RWPE2 (cell line): ENCODE data around the gene GRIP1.

Experiments
- ATAC-seq: fragments of 200-7000 bp; cut with Tn5 transposase; 3 replicates; pipeline ENCODE4 v1.9.1; 2021; ENCODE audit warnings: low read depth
- DNase-seq: peaks from one replicate; pipeline ENCODE4 v3.0.0-alpha.2; 2020; ENCODE audit warnings: low spot score
- H3K27ac ChIP-seq: fragments of 450-650 bp; 2 replicates; pipeline ENCODE4 v1.5.1; 2017; ENCODE audit warnings: mild to moderate bottlenecking; ENCODE audit not compliant: poor library complexity, severe bottlenecking
- H3K27me3 ChIP-seq: fragments of 250-450 bp; sonication (Bioruptor Pico); 2 replicates; pipeline ENCODE4 v1.5.1; 2021; ENCODE audit warnings: mild to moderate bottlenecking, moderate library complexity; ENCODE audit not compliant: insufficient read depth, poor library complexity, severe bottlenecking
- H3K36me3 ChIP-seq: fragments of 250-450 bp; sonication (Bioruptor Pico); 2 replicates; pipeline ENCODE4 v1.5.1; 2020; ENCODE audit warnings: low read depth, mild to moderate bottlenecking, moderate library complexity
- H3K4me1 ChIP-seq: fragments of 250-450 bp; sonication (Bioruptor Pico); 2 replicates; pipeline ENCODE4 v1.5.1; 2021; ENCODE audit warnings: mild to moderate bottlenecking, moderate library complexity; ENCODE audit not compliant: insufficient read depth, poor library complexity, severe bottlenecking
- H3K4me3 ChIP-seq: fragments of 250-450 bp; sonication (Bioruptor Pico); 2 replicates; pipeline ENCODE4 v1.5.1; 2021; ENCODE audit warnings: mild to moderate bottlenecking, moderate library complexity; ENCODE audit not compliant: severe bottlenecking
- H3K9me3 ChIP-seq: fragments of 250-450 bp; sonication (Bioruptor Pico); 2 replicates; pipeline ENCODE4 v1.5.1; 2021; ENCODE audit warnings: mild to moderate bottlenecking, moderate library complexity; ENCODE audit not compliant: severe bottlenecking
- CTCF ChIP-seq: fragments of 450-650 bp; IDR thresholded peaks from one replicate; pipeline ENCODE4 v1.5.1; 2017; ENCODE audit warnings: mild to moderate bottlenecking, moderate library complexity; ENCODE audit not compliant: poor library complexity, severe bottlenecking

Gene GRIP1

GRCh38 chr12:66699738-66700482 lies 21.0 kb upstream of the GRIP1 start:
- no peak for DNase-seq
- Histone ChIP-seq H3K4me3 (no peak overlapping the region), H3K27me3 (peaks cover 10% of the 10 kb centered on the region), H3K9me3 (no peaks in the 10 kb centered on the region), H3K36me3 (no peaks in the 10 kb centered on the region), H3K4me1 (no peaks in the 10 kb centered on the region), H3K27ac (no peak overlapping the region)
- TF ChIP-seq CTCF, result no peak
- no peak for ATAC-seq

GRCh38 chr12:66698558-66698957 lies 19.7 kb upstream of the GRIP1 start:
- Histone ChIP-seq H3K27me3 (peaks cover 10% of the 10 kb centered on the region), H3K27ac (no peak overlapping the region), H3K4me3 (no peak overlapping the region), H3K9me3 (no peaks in the 10 kb centered on the region), H3K4me1 (no peaks in the 10 kb centered on the region), H3K36me3 (no peaks in the 10 kb centered on the region)
- ATAC-seq (no peak), DNase-seq (no peak)
- TF ChIP-seq CTCF, result no peak

GRCh38 chr12:66697404-66697803 lies 18.5 kb upstream of the GRIP1 start:
- no peak overlapping the region for H3K27ac ChIP-seq
- no peaks in the 10 kb centered on the region for H3K4me1 ChIP-seq
- DNase-seq (no peak), ATAC-seq (no peak)
- H3K36me3 ChIP-seq, result no peaks in the 10 kb centered on the region
- peaks cover 10% of the 10 kb centered on the region for H3K27me3 ChIP-seq
- TF ChIP-seq CTCF, result no peak
- no peak overlapping the region for H3K4me3 ChIP-seq
- H3K9me3 ChIP-seq, result no peaks in the 10 kb centered on the region

DNA sequence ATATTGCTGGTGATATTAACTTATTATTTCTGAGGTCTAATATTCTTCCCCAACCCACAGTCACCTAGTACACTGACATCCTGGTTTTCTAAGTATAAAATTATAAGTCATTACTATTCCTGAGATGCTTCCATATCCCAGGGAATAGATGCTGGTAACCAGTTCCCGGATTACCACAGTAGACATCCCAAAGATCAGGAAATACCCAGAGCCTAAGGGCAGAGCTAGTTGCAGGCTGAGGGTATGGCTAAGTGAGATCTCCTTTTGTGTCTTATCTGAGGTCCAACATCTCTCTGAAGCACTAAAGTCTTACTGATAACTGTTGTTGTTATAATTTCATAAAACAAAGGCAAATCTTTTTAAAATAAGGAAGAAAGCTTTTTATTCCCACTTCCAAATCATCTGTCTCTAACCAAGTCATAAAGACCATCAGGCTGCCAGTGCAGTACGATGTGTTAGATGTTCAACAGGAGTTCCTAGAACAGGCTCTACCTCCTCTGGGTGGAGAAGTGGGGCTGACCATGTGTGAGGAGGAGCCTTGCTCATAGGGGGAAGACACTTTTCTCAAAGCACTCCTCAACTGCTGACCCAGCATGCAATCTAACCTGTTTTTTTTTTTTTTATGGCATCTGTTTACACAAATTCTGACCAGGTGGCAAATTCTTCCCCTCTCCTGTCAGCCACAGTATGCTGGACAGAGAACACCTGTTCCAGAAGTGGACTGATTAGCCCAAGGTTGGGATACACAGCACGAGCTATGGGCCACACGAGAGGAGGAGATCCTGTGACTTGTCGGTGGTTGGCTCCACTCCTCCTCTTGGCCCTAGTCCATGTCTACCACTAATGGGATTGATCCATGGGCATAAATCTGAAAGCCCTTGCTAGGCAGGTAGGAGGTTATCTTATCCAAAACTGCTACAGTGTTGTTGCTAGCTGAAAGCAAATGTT lies 16.1 kb upstream of the GRIP1 start:
- no peaks in the 10 kb centered on the region for H3K9me3 ChIP-seq
- DNase-seq (no peak), ATAC-seq (no peak)
- no peak overlapping the region for H3K4me3 ChIP-seq
- TF ChIP-seq CTCF, result no peak
- H3K27me3 ChIP-seq, result no peaks in the 10 kb centered on the region
- H3K4me1 ChIP-seq, result no peaks in the 10 kb centered on the region
- H3K27ac ChIP-seq, result no peak overlapping the region
- H3K36me3 ChIP-seq, result no peaks in the 10 kb centered on the region
